Activated T-cell treated with anti-CD3 and anti-CD28 coated beads, Interleukin-2, amount 50 U/mL, for 4 hours (primary cell): ENCODE measurements around the gene MPPE1. TPM values are rescaled to one million over a fixed set of nuclear protein-coding genes. Genes with fewer than 3 reads are reported as not detected.
"Not testable (repeated sequence)": the region's sequence is repeated elsewhere in the genome, so short reads cannot be mapped to it uniquely, and the experiment has no call there.

ENCODE experiments used
- ATAC-seq, 2 donors: fragments of 200-7000 bp; cut with Tn5 transposase; one replicate each; pipeline ENCODE4 v1.10.0; 2021
- DNase-seq: peaks from one replicate; pipeline ENCODE4 v3.0.0-alpha.2; 2020
- H3K27me3 Mint-ChIP-seq: one replicate; pipeline ENCODE4 v1.8.0; 2021; ENCODE audit warnings: low read depth, mixed read lengths
- H3K36me3 Mint-ChIP-seq: one replicate; pipeline ENCODE4 v1.8.0; 2022; ENCODE audit warnings: mixed read lengths; ENCODE audit not compliant: insufficient read depth
- H3K4me1 Mint-ChIP-seq: one replicate; pipeline ENCODE4 v1.8.0; 2021; ENCODE audit warnings: low read depth, mixed read lengths
- H3K4me3 Mint-ChIP-seq: one replicate; pipeline ENCODE4 v1.8.0; 2021; ENCODE audit warnings: mild to moderate bottlenecking, moderate library complexity, mixed read lengths
- H3K9me3 Mint-ChIP-seq: one replicate; pipeline ENCODE4 v1.8.0; 2021; ENCODE audit warnings: mixed read lengths
- total RNA-seq, 3 donors: library from RNA; stranded (reverse); gene quantifications; one replicate each; pipeline ENCODE4 v1.2.1, GENCODE V29; 2021

MPPE1 gene
- total RNA-seq, 3 donors from 2014 or later = 31.4 to 33.9 (median 31.6) TPM

- Mint-ChIP-seq H3K4me3 (no peak overlapping the region), H3K9me3 (no peaks in the 10 kb centered on the region), H3K4me1 (peaks cover 11% of the 10 kb centered on the region), H3K27me3 (no peaks in the 10 kb centered on the region), H3K36me3 (no peaks in the 10 kb centered on the region)
- DNase-seq (no peak), ATAC-seq (no peak)
Observed at GRCh38 chr18:11944252-11944651, 36.1 kb upstream of the MPPE1 start.

- no peaks in the 10 kb centered on the region for H3K27me3 Mint-ChIP-seq
- H3K4me3 Mint-ChIP-seq = no peak overlapping the region
- H3K9me3 Mint-ChIP-seq = no peaks in the 10 kb centered on the region
- ATAC-seq = no peak
- DNase-seq = no peak
- peaks cover 11% of the 10 kb centered on the region for H3K4me1 Mint-ChIP-seq
- H3K36me3 Mint-ChIP-seq = no peaks in the 10 kb centered on the region
Observed at GRCh38 chr18:11943551-11943950, 35.4 kb upstream of the MPPE1 start.

GRCh38 chr18:11940956-11941355 lies 32.8 kb upstream of the MPPE1 start:
- DNase-seq (no peak), ATAC-seq (no peak)
- Mint-ChIP-seq H3K36me3 (no peaks in the 10 kb centered on the region), H3K9me3 (no peaks in the 10 kb centered on the region), H3K4me1 (no peaks in the 10 kb centered on the region), H3K4me3 (no peak overlapping the region), H3K27me3 (no peaks in the 10 kb centered on the region)

GRCh38 chr18:11937874-11938478 lies 29.9 kb upstream of the MPPE1 start:
- Mint-ChIP-seq H3K9me3 (no peaks in the 10 kb centered on the region), H3K36me3 (no peaks in the 10 kb centered on the region), H3K4me1 (no peaks in the 10 kb centered on the region), H3K4me3 (no peak overlapping the region), H3K27me3 (no peaks in the 10 kb centered on the region)
- DNase-seq (peak; percentile 73), ATAC-seq (peak; percentile 51 to 58)

- no peak for DNase-seq
- Mint-ChIP-seq H3K4me3 (no peak overlapping the region), H3K27me3 (no peaks in the 10 kb centered on the region), H3K36me3 (no peaks in the 10 kb centered on the region), H3K4me1 (no peaks in the 10 kb centered on the region), H3K9me3 (no peaks in the 10 kb centered on the region)
- ATAC-seq = no peak
Observed at GRCh38 chr18:11932393-11932792, 24.3 kb upstream of the MPPE1 start.

GRCh38 chr18:11927497-11927896 lies 19.4 kb upstream of the MPPE1 start:
- Mint-ChIP-seq H3K4me3 (no peak overlapping the region), H3K9me3 (no peaks in the 10 kb centered on the region), H3K36me3 (no peaks in the 10 kb centered on the region), H3K4me1 (no peaks in the 10 kb centered on the region), H3K27me3 (no peaks in the 10 kb centered on the region)
- no peak for DNase-seq
- no peak for ATAC-seq

- no peak for ATAC-seq
- no peak for DNase-seq
- Mint-ChIP-seq H3K4me1 (no peaks in the 10 kb centered on the region), H3K36me3 (no peaks in the 10 kb centered on the region), H3K4me3 (no peak overlapping the region), H3K27me3 (no peaks in the 10 kb centered on the region), H3K9me3 (no peaks in the 10 kb centered on the region)
Observed at GRCh38 chr18:11925800-11926481, 17.8 kb upstream of the MPPE1 start.

GRCh38 chr18:11923450-11923849 lies 15.3 kb upstream of the MPPE1 start:
- DNase-seq = no peak
- H3K4me3 Mint-ChIP-seq = no peak overlapping the region
- no peak for ATAC-seq
- H3K9me3 Mint-ChIP-seq = no peaks in the 10 kb centered on the region
- no peaks in the 10 kb centered on the region for H3K4me1 Mint-ChIP-seq
- H3K27me3 Mint-ChIP-seq = no peaks in the 10 kb centered on the region
- H3K36me3 Mint-ChIP-seq = no peaks in the 10 kb centered on the region

- H3K9me3 Mint-ChIP-seq, H3K27me3 Mint-ChIP-seq, H3K36me3 Mint-ChIP-seq, ATAC-seq, H3K4me1 Mint-ChIP-seq, H3K4me3 Mint-ChIP-seq, DNase-seq: not testable (repeated sequence)
Observed at GRCh38 chr18:11919522-11919921, 11.4 kb upstream of the MPPE1 start.

- not testable (repeated sequence) for H3K9me3 Mint-ChIP-seq, DNase-seq, H3K36me3 Mint-ChIP-seq, ATAC-seq, H3K4me3 Mint-ChIP-seq, H3K4me1 Mint-ChIP-seq, H3K27me3 Mint-ChIP-seq
Observed at GRCh38 chr18:11916880-11917279, 8.8 kb upstream of the MPPE1 start.

GRCh38 chr18:11909591-11910026 lies 1.5 kb upstream of the MPPE1 start:
- no peaks in the 10 kb centered on the region for H3K36me3 Mint-ChIP-seq
- no peak for ATAC-seq
- H3K4me3 Mint-ChIP-seq = peak overlapping the region; percentile 87
- no peak for DNase-seq
- H3K27me3 Mint-ChIP-seq = no peaks in the 10 kb centered on the region
- H3K9me3 Mint-ChIP-seq = no peaks in the 10 kb centered on the region
- peaks cover 24% of the 10 kb centered on the region for H3K4me1 Mint-ChIP-seq

- Mint-ChIP-seq H3K27me3 (no peaks in the 10 kb centered on the region), H3K9me3 (no peaks in the 10 kb centered on the region), H3K36me3 (no peaks in the 10 kb centered on the region), H3K4me1 (peaks cover 24% of the 10 kb centered on the region), H3K4me3 (peak overlapping the region; percentile 87)
- no peak for DNase-seq
- ATAC-seq = no peak
Observed at GRCh38 chr18:11909061-11909455, 941 bp upstream of the MPPE1 start.

- DNase-seq = no peak
- peaks cover 4% of the 10 kb centered on the region for H3K36me3 Mint-ChIP-seq
- peaks cover 28% of the 10 kb centered on the region for H3K4me1 Mint-ChIP-seq
- no peaks in the 10 kb centered on the region for H3K27me3 Mint-ChIP-seq
- H3K4me3 Mint-ChIP-seq = peak overlapping the region; percentile 92
- no peak for ATAC-seq
- no peaks in the 10 kb centered on the region for H3K9me3 Mint-ChIP-seq
Observed at GRCh38 chr18:11906926-11907874, 917 bp downstream of the MPPE1 start.

GRCh38 chr18:11906176-11906575 lies 1.9 kb downstream of the MPPE1 start:
- peak overlapping the region; percentile 55 for H3K4me3 Mint-ChIP-seq
- no peaks in the 10 kb centered on the region for H3K9me3 Mint-ChIP-seq
- no peaks in the 10 kb centered on the region for H3K27me3 Mint-ChIP-seq
- peaks cover 6% of the 10 kb centered on the region for H3K36me3 Mint-ChIP-seq
- ATAC-seq = no peak
- DNase-seq = no peak
- peaks cover 28% of the 10 kb centered on the region for H3K4me1 Mint-ChIP-seq
